ENCODE results near the gene FOXRED2.

Gene FOXRED2

GRCh38 chr22:36449596-36450175, 57.2 kb downstream of the FOXRED2 start:
- no peak for DNase-seq (ENCODE audit: low read depth)

GRCh38 chr22:36447632-36448031, 59.2 kb downstream of the FOXRED2 start:
- no peak for DNase-seq (ENCODE audit: low read depth)

GRCh38 chr22:36445158-36445668, 61.6 kb downstream of the FOXRED2 start:
- no peak for DNase-seq (ENCODE audit: low read depth)

- no peak for DNase-seq (ENCODE audit: low read depth)
These were observed 63.6 kb downstream of the FOXRED2 start for GRCh38 chr22:36443198-36443770.

GRCh38 chr22:36442506-36443197, 64.2 kb downstream of the FOXRED2 start:
- no peak for DNase-seq (ENCODE audit: low read depth)

GRCh38 chr22:36440429-36441002, 66.3 kb downstream of the FOXRED2 start:
- no peak for DNase-seq (ENCODE audit: low read depth)

- DNase-seq (ENCODE audit: low read depth), result no peak
These were observed 67.2 kb downstream of the FOXRED2 start for GRCh38 chr22:36439481-36440271.

All from activated T-helper 1 cell treated with Interleukin-2 at 50 U/mL for 16 hours (primary cell).